Esophagus muscularis mucosa (tissue), 4 donors: ENCODE data around the gene SEC24B. TPM values are rescaled to one million over a fixed set of nuclear protein-coding genes. Genes with fewer than 3 reads are reported as not detected.

Source experiments
- DNase-seq: peaks from one replicate; pipeline ENCODE4 v3.0.0-alpha.2; 2017; ENCODE audit errors: extremely low spot score
- H3K27ac ChIP-seq, 4 donors: fragments of 200-600 bp; sonication (generic); replicated peaks in 1 of 4; 1 replicate in 3 of 4; 2 replicates in 1 of 4; pipeline ENCODE4 v1.5.1; 2016 to 2019; ENCODE audit warnings: mild to moderate bottlenecking in 1 of 4
- H3K27me3 ChIP-seq, 4 donors: fragments of 200-600 bp; sonication (generic); one replicate each; pipeline versions ENCODE4 v1.5.1 to v1.6.0; 2016 to 2019
- H3K36me3 ChIP-seq, 4 donors: fragments of 200-600 bp; sonication (generic); one replicate each; pipeline ENCODE4 v1.5.1; 2016 to 2019
- H3K4me1 ChIP-seq, 4 donors: fragments of 200-600 bp; sonication (generic); one replicate each; pipeline ENCODE4 v1.5.1; 2016 to 2019
- H3K4me3 ChIP-seq, 4 donors: fragments of 200-600 bp; sonication (generic); 1 replicate in 2 of 4; 2 replicates in 2 of 4; pipeline ENCODE4 v1.5.1; 2016 to 2019; ENCODE audit warnings: mild to moderate bottlenecking in 4 of 4, moderate library complexity in 1 of 4
- H3K9me3 ChIP-seq, 4 donors: fragments of 200-600 bp; sonication (generic); 1 replicate in 3 of 4; 2 replicates in 1 of 4; pipeline ENCODE4 v1.5.1; 2016 to 2019
- CTCF ChIP-seq, 3 experiments: fragments of 200-600 bp in 2 of 3; fragments of 450-650 bp in 1 of 3; sonication (generic) in 2 of 3; IDR thresholded peaks; one replicate each; pipeline ENCODE4 v1.5.1; 2017 to 2019; ENCODE audit warnings: antibody characterized with exemption in 3 of 3, mild to moderate bottlenecking in 2 of 3, moderate library complexity in 1 of 3
- EP300 ChIP-seq: sonication (generic); formaldehyde crosslinking; IDR thresholded peaks from one replicate; pipeline ENCODE4 v1.6.1; 2017; ENCODE audit warnings: antibody characterized with exemption
- POLR2A ChIP-seq: fragments of 450-650 bp; IDR thresholded peaks from one replicate; pipeline ENCODE4 v1.6.1; 2017; ENCODE audit warnings: antibody characterized with exemption, moderate library complexity, mild to moderate bottlenecking, low read depth
- POLR2AphosphoS5 ChIP-seq, 2 donors: sonication (generic); formaldehyde crosslinking; IDR thresholded peaks; one replicate each; pipeline ENCODE4 v1.6.1; 2017; ENCODE audit warnings: antibody characterized with exemption in 2 of 2
- WGBS: methylation state at CpG from one replicate; pipeline ENCODE4 v1.1.5; 2018; 5-methylcytosine and 5-hydroxymethylcytosine counted together
- intact Hi-C: fragments of 100-400 bp; cut with DNase I; formaldehyde crosslinking; loops from one replicate; pipeline ENCODE4 v1.15.1; 2023
- total RNA-seq, 4 donors: library from RNA; depleted of rRNA; stranded (reverse); fragments of >200 nt; gene quantifications; one replicate each; pipeline versions ENCODE4 v1.1.0 to v1.2.1, GENCODE V29; 2016

The SEC24B gene
- total RNA-seq, 4 donors from 2014 or later = 34.5 to 46.5 (median 37.0) TPM

GRCh38 chr4:109495514-109495913, 61.9 kb downstream of the SEC24B start:
- TF ChIP-seq POLR2A (no peak), POLR2AphosphoS5 (IDR thresholded peaks at IDR 0.05) (no peak), CTCF (IDR thresholded peaks at IDR 0.05) (no peak), EP300 (no peak)
- Histone ChIP-seq H3K4me1 (peaks cover 0 to 9% (median 0%) of the 10 kb centered on the region in 4 donors), H3K27me3 (no peaks in the 10 kb centered on the region), H3K9me3 (no peaks in the 10 kb centered on the region), H3K27ac (no peak overlapping the region), H3K4me3 (no peak overlapping the region), H3K36me3 (peaks cover 19 to 78% (median 50%) of the 10 kb centered on the region in 4 donors)
- DNase-seq = no peak
- intact Hi-C loops = no loop called here
- WGBS = 98% methylated on average over 7 of the region's 7 CpGs

GRCh38 chr4:109496875-109497274, 63.3 kb downstream of the SEC24B start:
- intact Hi-C loops = no loop called here
- TF ChIP-seq EP300 (no peak), POLR2AphosphoS5 (IDR thresholded peaks at IDR 0.05) (no peak), CTCF (IDR thresholded peaks at IDR 0.05) (no peak), POLR2A (no peak)

GRCh38 chr4:109497511-109497910, 63.9 kb downstream of the SEC24B start:
- Histone ChIP-seq H3K27me3 (no peaks in the 10 kb centered on the region), H3K4me1 (peaks cover 0 to under 1% (median 0%) of the 10 kb centered on the region in 4 donors), H3K27ac (no peak overlapping the region), H3K9me3 (no peaks in the 10 kb centered on the region), H3K4me3 (no peak overlapping the region), H3K36me3 (peaks cover 27 to 88% (median 58%) of the 10 kb centered on the region in 4 donors)
- no peak for DNase-seq
- TF ChIP-seq EP300 = no peak
- no peak for TF ChIP-seq POLR2AphosphoS5 (IDR thresholded peaks at IDR 0.05)
- no peak for TF ChIP-seq POLR2A
- no peak for TF ChIP-seq CTCF (IDR thresholded peaks at IDR 0.05)
- intact Hi-C loops = no loop called here

More at GRCh38 chr4:109496875-109497274, 63.3 kb downstream of the SEC24B start:
- Histone ChIP-seq H3K27me3 (no peaks in the 10 kb centered on the region), H3K4me1 (peaks cover 0 to 7% (median 0%) of the 10 kb centered on the region in 4 donors), H3K27ac (no peak overlapping the region), H3K36me3 (peaks cover 25 to 86% (median 58%) of the 10 kb centered on the region in 4 donors), H3K9me3 (no peaks in the 10 kb centered on the region), H3K4me3 (no peak overlapping the region)
- 97% methylated on average over 2 of the region's 2 CpGs for WGBS
- no peak for DNase-seq

- WGBS = 98% methylated on average over 2 of the region's 2 CpGs
- Histone ChIP-seq H3K27ac (no peak overlapping the region), H3K36me3 (peaks cover 29 to 79% (median 56%) of the 10 kb centered on the region in 4 donors), H3K9me3 (no peaks in the 10 kb centered on the region), H3K4me3 (no peak overlapping the region), H3K4me1 (no peaks in the 10 kb centered on the region), H3K27me3 (no peaks in the 10 kb centered on the region)
- no peak for DNase-seq
- TF ChIP-seq POLR2A (no peak), EP300 (no peak), POLR2AphosphoS5 (IDR thresholded peaks at IDR 0.05) (no peak), CTCF (IDR thresholded peaks at IDR 0.05) (no peak)
- intact Hi-C loops = no loop called here
Observed at GRCh38 chr4:109499513-109499912, 65.9 kb downstream of the SEC24B start.

GRCh38 chr4:109506890-109507289, 73.3 kb downstream of the SEC24B start:
- Histone ChIP-seq H3K27me3 (no peaks in the 10 kb centered on the region), H3K27ac (no peak overlapping the region), H3K9me3 (no peaks in the 10 kb centered on the region), H3K4me3 (no peak overlapping the region), H3K4me1 (no peaks in the 10 kb centered on the region), H3K36me3 (peaks cover 20 to 63% (median 43%) of the 10 kb centered on the region in 4 donors)
- no peak for DNase-seq
- TF ChIP-seq POLR2A (no peak), EP300 (no peak), POLR2AphosphoS5 (IDR thresholded peaks at IDR 0.05) (no peak), CTCF (IDR thresholded peaks at IDR 0.05) (no peak)
- intact Hi-C loops = no loop called here
